ENCODE measurements around the gene PDSS2.

PDSS2 gene

DNA sequence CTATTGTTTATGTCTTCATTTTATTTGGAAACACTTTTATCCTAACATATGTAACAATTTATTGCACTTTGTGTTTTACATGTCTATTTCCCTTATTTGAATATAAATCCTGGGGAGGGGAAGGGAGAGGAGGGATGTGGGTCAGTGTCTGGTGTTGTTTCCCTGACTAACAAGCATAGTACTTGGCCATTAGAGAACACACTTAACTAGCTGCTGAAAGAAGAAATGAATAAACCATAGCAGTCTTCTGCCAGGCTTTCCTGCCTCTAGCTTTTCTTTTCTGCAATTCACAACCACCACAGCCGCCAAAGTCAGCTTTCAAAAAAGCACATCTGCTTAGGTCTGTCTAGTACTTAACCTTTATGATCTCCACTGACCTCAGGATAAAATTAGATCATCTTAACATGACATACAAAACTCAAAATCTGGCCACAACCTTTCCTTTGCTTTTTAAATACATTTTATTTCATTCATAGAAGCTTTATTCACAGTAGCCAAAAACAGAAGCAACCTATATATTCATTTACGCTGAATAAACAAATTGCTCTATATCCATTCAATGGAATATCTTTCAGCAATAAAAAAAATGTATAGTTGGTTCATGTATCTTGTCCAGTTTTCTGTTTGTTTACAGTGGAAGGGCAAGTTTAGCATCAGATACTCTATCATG is 16.3 kb downstream of the PDSS2 start:
- peaks cover 16% of the 10 kb centered on the region for H3K9me3 ChIP-seq (ENCODE audit: insufficient read depth, low read length, severe bottlenecking)
- TF ChIP-seq, protein P1, sequence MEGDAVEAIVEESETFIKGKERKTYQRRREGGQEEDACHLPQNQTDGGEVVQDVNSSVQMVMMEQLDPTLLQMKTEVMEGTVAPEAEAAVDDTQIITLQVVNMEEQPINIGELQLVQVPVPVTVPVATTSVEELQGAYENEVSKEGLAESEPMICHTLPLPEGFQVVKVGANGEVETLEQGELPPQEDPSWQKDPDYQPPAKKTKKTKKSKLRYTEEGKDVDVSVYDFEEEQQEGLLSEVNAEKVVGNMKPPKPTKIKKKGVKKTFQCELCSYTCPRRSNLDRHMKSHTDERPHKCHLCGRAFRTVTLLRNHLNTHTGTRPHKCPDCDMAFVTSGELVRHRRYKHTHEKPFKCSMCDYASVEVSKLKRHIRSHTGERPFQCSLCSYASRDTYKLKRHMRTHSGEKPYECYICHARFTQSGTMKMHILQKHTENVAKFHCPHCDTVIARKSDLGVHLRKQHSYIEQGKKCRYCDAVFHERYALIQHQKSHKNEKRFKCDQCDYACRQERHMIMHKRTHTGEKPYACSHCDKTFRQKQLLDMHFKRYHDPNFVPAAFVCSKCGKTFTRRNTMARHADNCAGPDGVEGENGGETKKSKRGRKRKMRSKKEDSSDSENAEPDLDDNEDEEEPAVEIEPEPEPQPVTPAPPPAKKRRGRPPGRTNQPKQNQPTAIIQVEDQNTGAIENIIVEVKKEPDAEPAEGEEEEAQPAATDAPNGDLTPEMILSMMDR (IDR thresholded peaks at IDR 0.05; ENCODE audit: borderline replicate concordance, extremely low read depth, low read length, poor library complexity, severe bottlenecking), result no peak
- no peak for TF ChIP-seq EZH2 (IDR thresholded peaks at IDR 0.05; ENCODE audit: borderline replicate concordance, low read depth, low read length, severe bottlenecking)
- no peaks in the 10 kb centered on the region for H3K4me1 ChIP-seq (ENCODE audit: insufficient read depth, low read length)
- H3K27me3 ChIP-seq (ENCODE audit: insufficient read depth, low read length, poor library complexity), result no peaks in the 10 kb centered on the region
- peaks cover 21% of the 10 kb centered on the region for H3K79me2 ChIP-seq (ENCODE audit: insufficient read depth, low read length)
- H4K20me1 ChIP-seq (ENCODE audit: insufficient read depth, low read length), result no peaks in the 10 kb centered on the region
- no peak for DNase-seq
- no peak overlapping the region for H3K4me3 ChIP-seq (ENCODE audit: low read depth in 1 of 2, low read length in 2 of 2)
- no peak overlapping the region for H3K9ac ChIP-seq (ENCODE audit: low read depth, low read length)
- no peak overlapping the region for H3K27ac ChIP-seq (ENCODE audit: low read length)
- no peak overlapping the region for H3K4me2 ChIP-seq (ENCODE audit: insufficient read depth, low read length)
- no peak overlapping the region for H2AFZ ChIP-seq (ENCODE audit: low read depth, low read length)
- ATAC-seq (ENCODE audit: insufficient read depth, low read depth), result no peak
- no peaks in the 10 kb centered on the region; the same call in 1 of the 2 replicates for H3K36me3 ChIP-seq (ENCODE audit: insufficient read depth, low read length)

DNA sequence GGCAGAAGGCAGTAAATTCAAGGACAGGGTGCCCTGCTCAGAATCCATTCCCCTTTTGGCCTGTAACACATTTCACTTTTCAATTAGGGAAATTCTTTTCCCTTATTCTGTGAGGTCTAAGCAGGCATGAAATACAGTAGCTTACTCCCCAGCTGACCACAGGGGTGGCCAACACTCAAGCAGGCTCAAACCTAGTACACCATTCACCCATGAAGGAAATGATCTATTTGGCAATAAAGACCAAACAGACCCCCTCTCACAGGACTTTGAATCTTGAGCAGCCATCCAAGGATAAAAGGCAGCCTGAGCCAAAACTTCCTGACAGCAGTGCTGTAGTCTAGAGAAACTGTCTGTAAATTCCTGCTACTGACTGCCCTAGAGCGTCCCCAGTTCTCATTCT is 17.7 kb downstream of the PDSS2 start:
- H3K27ac ChIP-seq (ENCODE audit: low read length), result no peak overlapping the region

DNA sequence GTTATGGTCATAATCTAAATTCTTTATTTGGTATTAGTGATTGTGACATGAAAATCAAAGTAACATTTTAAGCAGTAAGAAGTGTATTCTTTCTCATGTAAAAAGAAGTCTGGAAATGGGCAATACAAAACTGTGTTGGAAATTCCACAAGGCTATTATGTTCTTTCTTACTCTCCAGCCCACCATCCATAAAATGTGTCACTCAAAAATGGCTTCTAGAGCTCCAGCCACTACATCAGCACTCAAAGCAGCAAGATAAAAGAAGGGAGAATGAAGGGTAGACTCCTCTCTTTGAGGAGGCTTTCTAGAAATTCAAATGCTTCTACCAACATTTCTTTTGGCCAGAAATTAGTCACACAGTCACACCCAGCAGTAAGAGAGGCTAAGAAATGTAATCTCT is 18.4 kb downstream of the PDSS2 start:
- H3K9ac ChIP-seq (ENCODE audit: low read depth, low read length), result no peak overlapping the region
- H3K4me1 ChIP-seq (ENCODE audit: insufficient read depth, low read length), result no peaks in the 10 kb centered on the region
- H3K36me3 ChIP-seq (ENCODE audit: insufficient read depth, low read length), result no peaks in the 10 kb centered on the region
- H2AFZ ChIP-seq (ENCODE audit: low read depth, low read length), result no peak overlapping the region
- no peaks in the 10 kb centered on the region for H3K27me3 ChIP-seq (ENCODE audit: insufficient read depth, low read length, poor library complexity)
- no peak for ATAC-seq (ENCODE audit: insufficient read depth, low read depth)
- TF ChIP-seq, protein P1 (IDR thresholded peaks at IDR 0.05; ENCODE audit: borderline replicate concordance, extremely low read depth, low read length, poor library complexity, severe bottlenecking), result no peak
- no peak for TF ChIP-seq EZH2 (IDR thresholded peaks at IDR 0.05; ENCODE audit: borderline replicate concordance, low read depth, low read length, severe bottlenecking)
- H4K20me1 ChIP-seq (ENCODE audit: insufficient read depth, low read length), result peaks cover 2% of the 10 kb centered on the region; the same call in 1 of the 2 replicates
- no peak overlapping the region for H3K4me3 ChIP-seq (ENCODE audit: low read depth in 1 of 2, low read length in 2 of 2)
- H3K79me2 ChIP-seq (ENCODE audit: insufficient read depth, low read length), result peaks cover 9% of the 10 kb centered on the region; the same call in 1 of the 2 replicates
- no peak for DNase-seq
- H3K27ac ChIP-seq (ENCODE audit: low read length), result no peak overlapping the region
- H3K9me3 ChIP-seq (ENCODE audit: insufficient read depth, low read length, severe bottlenecking), result no peaks in the 10 kb centered on the region
- no peak overlapping the region for H3K4me2 ChIP-seq (ENCODE audit: insufficient read depth, low read length)

More for the DNA sequence above, 17.7 kb downstream of the PDSS2 start:
- no peak overlapping the region for H2AFZ ChIP-seq (ENCODE audit: low read depth, low read length)
- H3K9me3 ChIP-seq (ENCODE audit: insufficient read depth, low read length, severe bottlenecking), result peaks cover 5% of the 10 kb centered on the region
- H3K36me3 ChIP-seq (ENCODE audit: insufficient read depth, low read length), result no peaks in the 10 kb centered on the region; the same call in 1 of the 2 replicates
- H3K27me3 ChIP-seq (ENCODE audit: insufficient read depth, low read length, poor library complexity), result no peaks in the 10 kb centered on the region
- H3K4me2 ChIP-seq (ENCODE audit: insufficient read depth, low read length), result no peak overlapping the region
- no peak for ATAC-seq (ENCODE audit: insufficient read depth, low read depth)
- peaks cover 2% of the 10 kb centered on the region; the same call in 1 of the 2 replicates for H4K20me1 ChIP-seq (ENCODE audit: insufficient read depth, low read length)
- no peak for DNase-seq
- no peak overlapping the region for H3K4me3 ChIP-seq (ENCODE audit: low read depth in 1 of 2, low read length in 2 of 2)
- H3K9ac ChIP-seq (ENCODE audit: low read depth, low read length), result no peak overlapping the region
- TF ChIP-seq EZH2 (IDR thresholded peaks at IDR 0.05; ENCODE audit: borderline replicate concordance, low read depth, low read length, severe bottlenecking), result no peak
- TF ChIP-seq, protein P1 (IDR thresholded peaks at IDR 0.05; ENCODE audit: borderline replicate concordance, extremely low read depth, low read length, poor library complexity, severe bottlenecking), result no peak
- H3K79me2 ChIP-seq (ENCODE audit: insufficient read depth, low read length), result peaks cover 14% of the 10 kb centered on the region; the same call in 1 of the 2 replicates
- H3K4me1 ChIP-seq (ENCODE audit: insufficient read depth, low read length), result no peaks in the 10 kb centered on the region
